Measurements from ENCODE around the gene EMILIN2.

DNA sequence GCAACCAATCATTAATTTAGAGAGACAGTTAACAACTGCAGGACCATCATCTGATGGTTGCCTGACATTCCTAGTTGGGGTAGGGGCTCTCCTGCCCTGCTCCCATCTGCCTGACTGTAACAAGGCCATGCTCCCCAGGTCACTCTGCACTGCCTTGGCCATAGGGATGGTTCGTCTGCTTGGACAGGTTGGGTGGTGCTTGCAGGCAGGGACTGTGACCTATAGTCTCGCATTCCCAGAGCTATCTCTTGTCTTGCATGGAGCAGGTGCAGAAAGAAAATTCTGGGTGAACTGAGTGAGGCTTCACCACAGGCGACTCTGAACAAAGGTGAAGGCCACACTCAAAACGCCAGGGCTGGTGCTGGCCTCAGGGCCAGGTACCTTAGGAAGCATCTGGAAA is 64.7 kb downstream of the EMILIN2 start:
- TF ChIP-seq, protein P1, sequence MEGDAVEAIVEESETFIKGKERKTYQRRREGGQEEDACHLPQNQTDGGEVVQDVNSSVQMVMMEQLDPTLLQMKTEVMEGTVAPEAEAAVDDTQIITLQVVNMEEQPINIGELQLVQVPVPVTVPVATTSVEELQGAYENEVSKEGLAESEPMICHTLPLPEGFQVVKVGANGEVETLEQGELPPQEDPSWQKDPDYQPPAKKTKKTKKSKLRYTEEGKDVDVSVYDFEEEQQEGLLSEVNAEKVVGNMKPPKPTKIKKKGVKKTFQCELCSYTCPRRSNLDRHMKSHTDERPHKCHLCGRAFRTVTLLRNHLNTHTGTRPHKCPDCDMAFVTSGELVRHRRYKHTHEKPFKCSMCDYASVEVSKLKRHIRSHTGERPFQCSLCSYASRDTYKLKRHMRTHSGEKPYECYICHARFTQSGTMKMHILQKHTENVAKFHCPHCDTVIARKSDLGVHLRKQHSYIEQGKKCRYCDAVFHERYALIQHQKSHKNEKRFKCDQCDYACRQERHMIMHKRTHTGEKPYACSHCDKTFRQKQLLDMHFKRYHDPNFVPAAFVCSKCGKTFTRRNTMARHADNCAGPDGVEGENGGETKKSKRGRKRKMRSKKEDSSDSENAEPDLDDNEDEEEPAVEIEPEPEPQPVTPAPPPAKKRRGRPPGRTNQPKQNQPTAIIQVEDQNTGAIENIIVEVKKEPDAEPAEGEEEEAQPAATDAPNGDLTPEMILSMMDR (IDR thresholded peaks at IDR 0.05), result no peak
- TF ChIP-seq POLR2A (IDR thresholded peaks at IDR 0.05), result no peak

Data from thyroid gland (tissue), 4 donors.